B cell (primary cell): Measurements from ENCODE around the gene THADA. TPM values are rescaled to one million over a fixed set of nuclear protein-coding genes. Genes with fewer than 3 reads are reported as not detected.

ENCODE experiments used
- ATAC-seq: fragments of 200-7000 bp; cut with Tn5 transposase; one replicate; pipeline ENCODE4 v1.10.0; 2021; ENCODE audit warnings: low read depth, mild to moderate bottlenecking, moderate number of reproducible peaks, moderate library complexity
- CTCF ChIA-PET: fragments of 350-600 bp; sonication (Branson Sonifier 250); formaldehyde crosslinking; loops from one replicate; lab custom pipeline; 2021; ENCODE audit warnings: antibody characterized with exemption, inconsistent platforms; lab: Charles Lee
- POLR2A ChIA-PET: fragments of 350-600 bp; sonication (Branson Sonifier 250); formaldehyde crosslinking; loops from one replicate; lab custom pipeline; 2021; ENCODE audit warnings: antibody characterized with exemption; lab: Charles Lee
- DNase-seq: peaks from one replicate; pipeline ENCODE4 v3.0.0; 2013
- H2AFZ ChIP-seq: 2 replicates; pipeline ENCODE4 v1.6.1; 2012; ENCODE audit warnings: mild to moderate bottlenecking, low read depth, low read length; ENCODE audit not compliant: insufficient read depth, poor library complexity, severe bottlenecking
- H3K27ac ChIP-seq, 2 donors: 1 replicate in 1 of 2; 2 replicates in 1 of 2; pipeline ENCODE4 v1.5.1; 2012 to 2013; ENCODE audit warnings: low read length in 2 of 2, mild to moderate bottlenecking in 2 of 2, moderate library complexity in 1 of 2
- H3K27me3 ChIP-seq, 4 experiments: fragments of 200-600 bp in 1 of 4; sonication (generic) in 1 of 4; replicated peaks in 1 of 4; 1 replicate in 2 of 4; 2 replicates in 2 of 4; pipeline versions ENCODE4 v1.6.1 to v1.7.0; 2013 to 2016; ENCODE audit warnings: low read length in 3 of 4, mild to moderate bottlenecking in 2 of 4, mixed read lengths in 1 of 4, moderate library complexity in 1 of 4; ENCODE audit not compliant: insufficient read depth in 4 of 4, control insufficient read depth in 3 of 4; ENCODE audit errors: control extremely low read depth in 1 of 4
- H3K36me3 ChIP-seq, 2 experiments: replicated peaks in 1 of 2; 1 replicate in 1 of 2; 2 replicates in 1 of 2; pipeline versions ENCODE4 v1.6.1 to v1.7.1; 2013; ENCODE audit warnings: low read length in 1 of 2; ENCODE audit not compliant: insufficient read depth in 2 of 2, control insufficient read depth in 1 of 2; ENCODE audit errors: control extremely low read depth in 1 of 2, extremely low read depth in 1 of 2
- H3K4me1 ChIP-seq, 2 donors: fragments of 200-600 bp in 1 of 2; sonication (generic) in 1 of 2; 1 replicate in 1 of 2; 2 replicates in 1 of 2; pipeline versions ENCODE4 v1.5.1 to v1.6.1; 2013 to 2017; ENCODE audit warnings: low read length in 2 of 2; ENCODE audit not compliant: control insufficient read depth in 2 of 2, insufficient read depth in 2 of 2
- H3K4me2 ChIP-seq: replicated peaks from 2 replicates; pipeline ENCODE3; 2012; ENCODE audit warnings: mild to moderate bottlenecking, low read depth, low read length; ENCODE audit not compliant: poor library complexity, severe bottlenecking
- H3K4me3 ChIP-seq, 5 experiments: fragments of 200-600 bp in 1 of 5; sonication (generic) in 1 of 5; 1 replicate in 3 of 5; 2 replicates in 2 of 5; pipeline versions ENCODE4 v1.5.1 to v1.7.0; 2011 to 2016; ENCODE audit warnings: low read length in 4 of 5, mild to moderate bottlenecking in 4 of 5, low read depth in 2 of 5, control low read depth in 1 of 5, moderate library complexity in 1 of 5; ENCODE audit not compliant: insufficient read depth in 1 of 5; ENCODE audit errors: control extremely low read depth in 1 of 5, extremely low read depth in 1 of 5
- H3K79me2 ChIP-seq: fragments of 200-600 bp; sonication (generic); one replicate; pipeline ENCODE4 v1.6.0; 2016; ENCODE audit warnings: low read length; ENCODE audit not compliant: control insufficient read depth, insufficient read depth
- H3K9ac ChIP-seq: fragments of 200-600 bp; sonication (generic); 2 replicates; pipeline ENCODE4 v1.6.1; 2017; ENCODE audit warnings: mild to moderate bottlenecking, low read length, moderate library complexity
- H3K9me3 ChIP-seq, 3 donors: one replicate each; pipeline versions ENCODE4 v1.6.1 to v1.7.1; 2013; ENCODE audit warnings: low read length in 2 of 3; ENCODE audit not compliant: control insufficient read depth in 2 of 3, insufficient read depth in 1 of 3; ENCODE audit errors: control extremely low read depth in 1 of 3
- H4K20me1 ChIP-seq: 2 replicates; pipeline ENCODE4 v1.6.0; 2012; ENCODE audit warnings: mild to moderate bottlenecking, low read length; ENCODE audit not compliant: insufficient read depth, control insufficient read depth, poor library complexity, severe bottlenecking
- H3K27ac Mint-ChIP-seq: one replicate; pipeline ENCODE4 v1.8.0; 2021; ENCODE audit warnings: mixed read lengths
- H3K27me3 Mint-ChIP-seq: one replicate; pipeline ENCODE4 v1.8.0; 2021; ENCODE audit warnings: mixed read lengths
- H3K4me1 Mint-ChIP-seq: one replicate; pipeline ENCODE4 v1.8.0; 2021; ENCODE audit warnings: mixed read lengths
- H3K4me3 Mint-ChIP-seq: one replicate; pipeline ENCODE4 v1.8.0; 2021; ENCODE audit warnings: mixed read lengths
- H3K9me3 Mint-ChIP-seq: one replicate; pipeline ENCODE4 v1.8.0; 2022; ENCODE audit warnings: mixed read lengths; ENCODE audit not compliant: insufficient read depth
- EZH2 ChIP-seq: IDR thresholded peaks from 2 replicates; pipeline ENCODE4 v1.6.1; 2012; ENCODE audit warnings: borderline replicate concordance, low read depth, mild to moderate bottlenecking, moderate library complexity, low read length; ENCODE audit not compliant: insufficient read depth, poor library complexity, severe bottlenecking
- WGBS: methylation state at CpG from one replicate; pipeline ENCODE4 v1.1.5; 2013; ENCODE audit warnings: missing lambda C conversion rate; ENCODE audit not compliant: insufficient coverage; 5-methylcytosine and 5-hydroxymethylcytosine counted together
- intact Hi-C: fragments of 100-400 bp; cut with micrococcal nuclease; formaldehyde crosslinking; loops from one replicate; pipeline ENCODE4 v1.10.0; 2022
- polyA plus RNA-seq: library from polyadenylated mRNA; depleted of rRNA; stranded (reverse); fragments of >200 nt; gene quantifications from 2 replicates; pipeline ENCODE4 v1.2.3, GENCODE V29; 2012
- total RNA-seq, 2 donors: library from RNA; stranded (reverse); fragments of 120-200 nt in 1 of 2; gene quantifications; 1 replicate in 1 of 2; 2 replicates in 1 of 2; pipeline versions ENCODE4 v1.2.3 to v1.2.4, GENCODE V29; 2013 to 2022
- TF ChIP-seq, protein P1 (sequence below): fragments of 200-600 bp; IDR thresholded peaks from one replicate; pipeline ENCODE4 v1.8.0; 2022; ENCODE audit warnings: antibody characterized with exemption, mild to moderate bottlenecking

THADA gene
- total and polyA plus RNA-seq, 2 donors (not counting 1 experiment from before 2014, with no cell fraction given): 17.6 to 48.5 TPM

DNA sequence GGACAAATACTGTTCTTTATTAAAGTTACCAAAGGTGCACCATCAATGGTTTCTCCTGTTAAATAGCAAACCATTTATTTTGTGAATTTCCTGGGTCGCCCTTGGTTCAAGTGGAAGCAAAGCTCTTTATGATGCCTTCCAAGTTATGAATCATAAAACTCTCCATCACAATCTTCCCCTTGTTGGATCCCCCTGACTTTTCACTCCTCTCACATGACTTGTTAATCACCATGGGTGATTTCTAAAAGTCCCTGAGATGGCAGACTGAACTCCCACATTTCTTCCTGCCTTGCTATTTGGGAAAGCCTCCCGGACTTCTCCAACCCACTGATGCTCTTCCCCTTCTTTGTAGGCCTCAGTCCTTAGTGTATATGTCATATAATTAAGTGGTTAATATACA, 176.0 kb downstream of the THADA start:
- no peaks in the 10 kb centered on the region for H3K27me3 Mint-ChIP-seq
- no peaks in the 10 kb centered on the region for H3K27me3 ChIP-seq
- no peaks in the 10 kb centered on the region for H3K79me2 ChIP-seq
- no peak overlapping the region for H3K9ac ChIP-seq
- TF ChIP-seq, protein P1, sequence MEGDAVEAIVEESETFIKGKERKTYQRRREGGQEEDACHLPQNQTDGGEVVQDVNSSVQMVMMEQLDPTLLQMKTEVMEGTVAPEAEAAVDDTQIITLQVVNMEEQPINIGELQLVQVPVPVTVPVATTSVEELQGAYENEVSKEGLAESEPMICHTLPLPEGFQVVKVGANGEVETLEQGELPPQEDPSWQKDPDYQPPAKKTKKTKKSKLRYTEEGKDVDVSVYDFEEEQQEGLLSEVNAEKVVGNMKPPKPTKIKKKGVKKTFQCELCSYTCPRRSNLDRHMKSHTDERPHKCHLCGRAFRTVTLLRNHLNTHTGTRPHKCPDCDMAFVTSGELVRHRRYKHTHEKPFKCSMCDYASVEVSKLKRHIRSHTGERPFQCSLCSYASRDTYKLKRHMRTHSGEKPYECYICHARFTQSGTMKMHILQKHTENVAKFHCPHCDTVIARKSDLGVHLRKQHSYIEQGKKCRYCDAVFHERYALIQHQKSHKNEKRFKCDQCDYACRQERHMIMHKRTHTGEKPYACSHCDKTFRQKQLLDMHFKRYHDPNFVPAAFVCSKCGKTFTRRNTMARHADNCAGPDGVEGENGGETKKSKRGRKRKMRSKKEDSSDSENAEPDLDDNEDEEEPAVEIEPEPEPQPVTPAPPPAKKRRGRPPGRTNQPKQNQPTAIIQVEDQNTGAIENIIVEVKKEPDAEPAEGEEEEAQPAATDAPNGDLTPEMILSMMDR: no peak
- no peak for TF ChIP-seq EZH2
- H3K27ac Mint-ChIP-seq: no peak overlapping the region
- no peaks in the 10 kb centered on the region for H3K9me3 ChIP-seq
- no peak overlapping the region for H3K27ac ChIP-seq
- no peak overlapping the region for H2AFZ ChIP-seq
- ATAC-seq (no peak), DNase-seq (no peak)
- peaks cover 8% of the 10 kb centered on the region for H3K4me1 Mint-ChIP-seq
- no peak overlapping the region for H3K4me2 ChIP-seq
- CTCF ChIA-PET: interaction anchor here (1.1 kb wide), 1 partner anchor 11 kb away, joined by 3 read pairs; no protein-coding TSS in a partner anchor
- POLR2A ChIA-PET: no interaction called here
- no peaks in the 10 kb centered on the region for H4K20me1 ChIP-seq
- H3K4me1 ChIP-seq: peaks cover 5 to 7% of the 10 kb centered on the region in 2 donors
- intact Hi-C loops: no loop called here
- peaks cover 0 to 5% of the 10 kb centered on the region in 2 experiments for H3K36me3 ChIP-seq
- no peak overlapping the region for H3K4me3 Mint-ChIP-seq
- no peaks in the 10 kb centered on the region for H3K9me3 Mint-ChIP-seq
- H3K4me3 ChIP-seq: no peak overlapping the region
- WGBS: 100% methylated on average over 1 of the region's 2 CpGs

DNA sequence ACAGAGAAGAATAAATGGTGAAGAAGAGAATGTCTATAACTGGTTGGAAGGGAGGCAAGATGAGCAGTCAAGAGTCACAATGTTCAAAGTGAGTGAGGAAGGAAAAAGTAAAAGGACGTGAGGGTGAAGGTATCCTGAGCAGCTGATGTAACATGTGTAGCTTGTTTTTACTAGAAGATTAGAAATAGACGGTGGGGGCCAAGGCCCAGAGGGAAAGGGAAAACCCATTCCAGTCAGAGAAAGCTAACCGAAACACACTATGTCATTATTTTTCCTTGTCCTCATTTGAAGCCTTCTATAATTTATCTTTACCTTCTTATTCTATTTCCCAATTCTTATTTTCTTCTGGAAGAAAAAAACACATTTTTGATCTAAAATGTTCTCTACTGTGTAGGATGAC, 176.6 kb downstream of the THADA start:
- no peak overlapping the region for H3K4me2 ChIP-seq
- ChIA-PET POLR2A (no interaction called here), CTCF (interaction anchor here (1.1 kb wide), 1 partner anchor 11 kb away, joined by 3 read pairs; no protein-coding TSS in a partner anchor)
- no peak overlapping the region for H3K9ac ChIP-seq
- intact Hi-C loops: no loop called here
- H3K9me3 ChIP-seq: no peaks in the 10 kb centered on the region
- H4K20me1 ChIP-seq: no peaks in the 10 kb centered on the region
- ATAC-seq (no peak), DNase-seq (no peak)
- no peak overlapping the region for H3K4me3 Mint-ChIP-seq
- H3K27me3 ChIP-seq: no peaks in the 10 kb centered on the region
- TF ChIP-seq, protein P1: no peak
- TF ChIP-seq EZH2: no peak
- H3K9me3 Mint-ChIP-seq: no peaks in the 10 kb centered on the region
- H3K36me3 ChIP-seq: peaks cover 1 to 9% of the 10 kb centered on the region in 2 experiments
- no peak overlapping the region for H3K27ac Mint-ChIP-seq
- no peaks in the 10 kb centered on the region for H3K27me3 Mint-ChIP-seq
- H3K4me1 ChIP-seq: peaks cover 0 to under 1% of the 10 kb centered on the region in 2 donors
- H3K27ac ChIP-seq: no peak overlapping the region
- H3K4me1 Mint-ChIP-seq: peaks cover 2% of the 10 kb centered on the region
- H2AFZ ChIP-seq: no peak overlapping the region
- no peak overlapping the region for H3K4me3 ChIP-seq
- 100% methylated on average over 1 of the region's 3 CpGs for WGBS
- H3K79me2 ChIP-seq: no peaks in the 10 kb centered on the region
